ENCODE results near the gene STAG2.

Gene STAG2

DNA sequence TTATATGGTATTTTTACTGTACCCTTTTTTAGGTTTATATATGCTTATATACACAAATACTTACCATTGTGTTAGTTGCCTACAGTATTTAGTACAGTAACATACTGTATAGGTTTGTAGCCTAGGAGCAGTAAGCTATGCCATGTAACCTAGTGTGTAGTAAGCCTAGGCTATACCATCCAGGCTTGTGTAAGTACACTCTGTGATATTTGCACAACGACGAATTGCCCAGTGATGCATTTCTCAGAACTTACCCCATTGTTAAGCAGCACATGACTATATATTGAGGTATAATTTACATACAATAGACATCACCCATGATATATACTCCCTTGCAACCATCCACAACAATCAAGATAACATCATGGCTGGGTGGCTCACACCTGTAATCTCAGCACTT, 40.1 kb downstream of the STAG2 start:
- Histone ChIP-seq H3K23ac (ENCODE audit: low read length in 2 of 2) (no peak overlapping the region), H2BK12ac (ENCODE audit: low read length in 2 of 2) (no peak overlapping the region), H3K4me2 (ENCODE audit: low read length, poor library complexity, severe bottlenecking) (no peak overlapping the region), H4K91ac (ENCODE audit: low read length) (no peak overlapping the region), H2AFZ (ENCODE audit: low read depth, low read length) (no peak overlapping the region), H3K9ac (ENCODE audit: low read length) (no peak overlapping the region), H3K27ac (ENCODE audit: low read length, poor library complexity, severe bottlenecking) (no peak overlapping the region), H2AK5ac (ENCODE audit: low read length, severe bottlenecking) (no peak overlapping the region), H2BK120ac (ENCODE audit: low read depth, low read length) (no peak overlapping the region), H4K8ac (ENCODE audit: low read length) (no peak overlapping the region), H3K27me3 (ENCODE audit: control insufficient read depth in 1 of 2, insufficient read depth in 1 of 2, low read length in 2 of 2) (no peaks in the 10 kb centered on the region), H3K4ac (ENCODE audit: low read depth in 1 of 2, low read length in 2 of 2) (no peak overlapping the region), H3K14ac (ENCODE audit: low read length in 2 of 2) (no peak overlapping the region), H3K4me1 (ENCODE audit: control insufficient read depth, insufficient read depth, low read depth, low read length) (no peaks in the 10 kb centered on the region), H3K36me3 (ENCODE audit: control insufficient read depth in 1 of 2, insufficient read depth in 2 of 2, low read depth in 1 of 2, low read length in 2 of 2) (no peaks in the 10 kb centered on the region), H3K79me1 (replicated peaks; ENCODE audit: low read length, poor library complexity, severe bottlenecking) (no peaks in the 10 kb centered on the region), H2BK5ac (ENCODE audit: low read depth, low read length, poor library complexity, severe bottlenecking) (no peak overlapping the region), H3K4me3 (ENCODE audit: insufficient read depth in 1 of 2, low read depth in 1 of 2, low read length in 2 of 2) (no peak overlapping the region), H2BK15ac (ENCODE audit: low read depth, poor library complexity, severe bottlenecking) (no peak overlapping the region), H3K18ac (ENCODE audit: low read depth in 1 of 2, low read length in 2 of 2) (no peak overlapping the region), H3K9me3 (ENCODE audit: control insufficient read depth, low read length) (no peaks in the 10 kb centered on the region)
- no CpG with 5 or more reads among the region's 2 CpGs for WGBS
- no peak for DNase-seq

- no peak overlapping the region for H3K4ac ChIP-seq (ENCODE audit: low read depth in 1 of 2, low read length in 2 of 2)
- H3K27me3 ChIP-seq (ENCODE audit: control insufficient read depth in 1 of 2, insufficient read depth in 1 of 2, low read length in 2 of 2): no peaks in the 10 kb centered on the region
- H4K91ac ChIP-seq (ENCODE audit: low read length): no peak overlapping the region
- peaks cover 2% of the 10 kb centered on the region for H3K4me1 ChIP-seq (ENCODE audit: control insufficient read depth, insufficient read depth, low read depth, low read length)
- no peak overlapping the region for H3K9ac ChIP-seq (ENCODE audit: low read length)
- no peak overlapping the region for H3K23ac ChIP-seq (ENCODE audit: low read length in 2 of 2)
- no peaks in the 10 kb centered on the region for H3K79me1 ChIP-seq (replicated peaks; ENCODE audit: low read length, poor library complexity, severe bottlenecking)
- H3K4me3 ChIP-seq (ENCODE audit: insufficient read depth in 1 of 2, low read depth in 1 of 2, low read length in 2 of 2): no peak overlapping the region
- no peaks in the 10 kb centered on the region for H3K9me3 ChIP-seq (ENCODE audit: control insufficient read depth, low read length)
- no peak overlapping the region for H4K8ac ChIP-seq (ENCODE audit: low read length)
- H2BK12ac ChIP-seq (ENCODE audit: low read length in 2 of 2): no peak overlapping the region
- no peak overlapping the region for H2BK15ac ChIP-seq (ENCODE audit: low read depth, poor library complexity, severe bottlenecking)
- no peak overlapping the region for H2AK5ac ChIP-seq (ENCODE audit: low read length, severe bottlenecking)
- no peaks in the 10 kb centered on the region for H3K36me3 ChIP-seq (ENCODE audit: control insufficient read depth in 1 of 2, insufficient read depth in 2 of 2, low read depth in 1 of 2, low read length in 2 of 2)
- no peak overlapping the region for H3K4me2 ChIP-seq (ENCODE audit: low read length, poor library complexity, severe bottlenecking)
- no peak overlapping the region for H3K27ac ChIP-seq (ENCODE audit: low read length, poor library complexity, severe bottlenecking)
- no peak overlapping the region for H2BK5ac ChIP-seq (ENCODE audit: low read depth, low read length, poor library complexity, severe bottlenecking)
- no peak overlapping the region for H3K18ac ChIP-seq (ENCODE audit: low read depth in 1 of 2, low read length in 2 of 2)
- H3K14ac ChIP-seq (ENCODE audit: low read length in 2 of 2): no peak overlapping the region
- DNase-seq: no peak
- no peak overlapping the region for H2BK120ac ChIP-seq (ENCODE audit: low read depth, low read length)
- no peak overlapping the region for H2AFZ ChIP-seq (ENCODE audit: low read depth, low read length)
These were observed 43.7 kb downstream of the STAG2 start for GRCh38 chrX:124005228-124005627.

DNA sequence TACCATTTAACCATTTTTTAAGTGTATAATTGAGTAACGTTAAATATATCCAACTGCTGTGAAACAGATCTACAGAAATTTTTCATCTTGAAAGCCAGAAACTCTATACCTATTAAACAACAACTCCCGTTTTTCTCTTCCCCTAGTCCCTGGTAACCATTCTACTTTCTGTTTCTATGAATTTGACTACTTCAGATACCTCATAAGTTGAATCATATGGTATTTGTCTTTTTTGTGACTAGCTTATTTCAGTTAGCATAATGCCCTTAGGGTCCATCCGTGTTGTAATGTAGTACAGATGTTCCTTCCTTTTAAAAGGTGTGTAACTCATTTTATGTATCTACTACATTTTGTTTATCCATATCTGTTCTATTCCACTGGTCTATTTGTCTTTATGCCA, 48.7 kb downstream of the STAG2 start:
- H3K4me3 ChIP-seq (ENCODE audit: insufficient read depth in 1 of 2, low read depth in 1 of 2, low read length in 2 of 2): no peak overlapping the region
- WGBS: 100% methylated on average over 1 of the region's 3 CpGs
- no peak overlapping the region for H2AK5ac ChIP-seq (ENCODE audit: low read length, severe bottlenecking)
- H3K9ac ChIP-seq (ENCODE audit: low read length): no peak overlapping the region
- H2AFZ ChIP-seq (ENCODE audit: low read depth, low read length): no peak overlapping the region
- no peak overlapping the region for H4K91ac ChIP-seq (ENCODE audit: low read length)
- H4K8ac ChIP-seq (ENCODE audit: low read length): no peak overlapping the region
- H3K36me3 ChIP-seq (ENCODE audit: control insufficient read depth in 1 of 2, insufficient read depth in 2 of 2, low read depth in 1 of 2, low read length in 2 of 2): no peaks in the 10 kb centered on the region
- H3K27me3 ChIP-seq (ENCODE audit: control insufficient read depth in 1 of 2, insufficient read depth in 1 of 2, low read length in 2 of 2): no peaks in the 10 kb centered on the region
- DNase-seq: no peak
- H2BK15ac ChIP-seq (ENCODE audit: low read depth, poor library complexity, severe bottlenecking): no peak overlapping the region
- H2BK120ac ChIP-seq (ENCODE audit: low read depth, low read length): no peak overlapping the region
- no peak overlapping the region for H3K23ac ChIP-seq (ENCODE audit: low read length in 2 of 2)
- no peaks in the 10 kb centered on the region for H3K79me1 ChIP-seq (replicated peaks; ENCODE audit: low read length, poor library complexity, severe bottlenecking)
- no peak overlapping the region for H2BK12ac ChIP-seq (ENCODE audit: low read length in 2 of 2)
- no peak overlapping the region for H3K18ac ChIP-seq (ENCODE audit: low read depth in 1 of 2, low read length in 2 of 2)
- H3K9me3 ChIP-seq (ENCODE audit: control insufficient read depth, low read length): no peaks in the 10 kb centered on the region
- peaks cover 2% of the 10 kb centered on the region for H3K4me1 ChIP-seq (ENCODE audit: control insufficient read depth, insufficient read depth, low read depth, low read length)
- no peak overlapping the region for H3K4me2 ChIP-seq (ENCODE audit: low read length, poor library complexity, severe bottlenecking)
- no peak overlapping the region for H3K14ac ChIP-seq (ENCODE audit: low read length in 2 of 2)
- no peak overlapping the region for H3K4ac ChIP-seq (ENCODE audit: low read depth in 1 of 2, low read length in 2 of 2)
- H3K27ac ChIP-seq (ENCODE audit: low read length, poor library complexity, severe bottlenecking): no peak overlapping the region
- no peak overlapping the region for H2BK5ac ChIP-seq (ENCODE audit: low read depth, low read length, poor library complexity, severe bottlenecking)

GRCh38 chrX:124010566-124010965, 49.1 kb downstream of the STAG2 start:
- H2AK5ac ChIP-seq (ENCODE audit: low read length, severe bottlenecking): no peak overlapping the region
- H3K4ac ChIP-seq (ENCODE audit: low read depth in 1 of 2, low read length in 2 of 2): no peak overlapping the region
- H3K4me1 ChIP-seq (ENCODE audit: control insufficient read depth, insufficient read depth, low read depth, low read length): peaks cover 2% of the 10 kb centered on the region
- H4K91ac ChIP-seq (ENCODE audit: low read length): no peak overlapping the region
- H3K36me3 ChIP-seq (ENCODE audit: control insufficient read depth in 1 of 2, insufficient read depth in 2 of 2, low read depth in 1 of 2, low read length in 2 of 2): no peaks in the 10 kb centered on the region
- H3K18ac ChIP-seq (ENCODE audit: low read depth in 1 of 2, low read length in 2 of 2): no peak overlapping the region
- no peak overlapping the region for H3K4me3 ChIP-seq (ENCODE audit: insufficient read depth in 1 of 2, low read depth in 1 of 2, low read length in 2 of 2)
- H2BK120ac ChIP-seq (ENCODE audit: low read depth, low read length): no peak overlapping the region
- H3K9me3 ChIP-seq (ENCODE audit: control insufficient read depth, low read length): no peaks in the 10 kb centered on the region
- no peak overlapping the region for H2BK12ac ChIP-seq (ENCODE audit: low read length in 2 of 2)
- no peaks in the 10 kb centered on the region for H3K27me3 ChIP-seq (ENCODE audit: control insufficient read depth in 1 of 2, insufficient read depth in 1 of 2, low read length in 2 of 2)
- no peaks in the 10 kb centered on the region for H3K79me1 ChIP-seq (replicated peaks; ENCODE audit: low read length, poor library complexity, severe bottlenecking)
- H3K4me2 ChIP-seq (ENCODE audit: low read length, poor library complexity, severe bottlenecking): no peak overlapping the region
- no peak overlapping the region for H4K8ac ChIP-seq (ENCODE audit: low read length)
- H3K9ac ChIP-seq (ENCODE audit: low read length): no peak overlapping the region
- DNase-seq: no peak
- H3K23ac ChIP-seq (ENCODE audit: low read length in 2 of 2): no peak overlapping the region
- H3K27ac ChIP-seq (ENCODE audit: low read length, poor library complexity, severe bottlenecking): no peak overlapping the region
- WGBS: 99% methylated on average over 3 of the region's 3 CpGs
- no peak overlapping the region for H2BK15ac ChIP-seq (ENCODE audit: low read depth, poor library complexity, severe bottlenecking)
- no peak overlapping the region for H2BK5ac ChIP-seq (ENCODE audit: low read depth, low read length, poor library complexity, severe bottlenecking)
- H2AFZ ChIP-seq (ENCODE audit: low read depth, low read length): no peak overlapping the region
- no peak overlapping the region for H3K14ac ChIP-seq (ENCODE audit: low read length in 2 of 2)

All from mesenchymal stem cell (in vitro differentiated cells and primary cell).